ENCODE data around the gene GABPB2. TPM values are rescaled to one million over a fixed set of nuclear protein-coding genes. Genes with fewer than 3 reads are reported as not detected.

GABPB2 gene
- total and polyA plus RNA-seq, 8 donors, result 3.9 to 52.2 (median 6.6) TPM

- Histone ChIP-seq H3K27me3 (no peaks in the 10 kb centered on the region), H3K36me3 (peaks cover 22 to 52% (median 51%) of the 10 kb centered on the region in 4 donors), H3K9me3 (no peaks in the 10 kb centered on the region), H3K4me1 (peaks cover 17 to 42% (median 34%) of the 10 kb centered on the region in 4 donors), H3K4me3 (peak within 1 kb of the TSS; percentile 60 to 85 (median 76)), H3K27ac (peak within 1 kb of the TSS; percentile 73 to 90 (median 88))
- DNase-seq, result peak; percentile 98 to 99
- intact Hi-C loops (cut with DNase I; ENCODE audit: low total_unique reads), result no loop called here
- no peak for TF ChIP-seq POLR2A (IDR thresholded peaks at IDR 0.05)
- TF ChIP-seq CTCF (IDR thresholded peaks at IDR 0.05), result peak in 3 of 7 experiments; percentile 11 to 45 (median 12)
- TF ChIP-seq EP300 (IDR thresholded peaks at IDR 0.05), result peak; percentile 37
- peak; percentile 92 to 99 (median 97) for TF ChIP-seq POLR2AphosphoS5 (IDR thresholded peaks at IDR 0.05)
- 0 to 1% (median 1%) methylated on average over 38 of the region's 38 CpGs for WGBS, 5 donors
Measured at GRCh38 chr1:151165738-151166504, 95.4 kb downstream of the GABPB2 start, which contains the start of the genes LYSMD1 and SCNM1. TSS of gene LYSMD1 (minus strand) at chr1:151165902. CDS start at chr1:151165258, 644 bp downstream. TSS of gene SCNM1 (plus strand) at chr1:151166144. CDS start at chr1:151166153, 9 bp downstream.

DNA sequence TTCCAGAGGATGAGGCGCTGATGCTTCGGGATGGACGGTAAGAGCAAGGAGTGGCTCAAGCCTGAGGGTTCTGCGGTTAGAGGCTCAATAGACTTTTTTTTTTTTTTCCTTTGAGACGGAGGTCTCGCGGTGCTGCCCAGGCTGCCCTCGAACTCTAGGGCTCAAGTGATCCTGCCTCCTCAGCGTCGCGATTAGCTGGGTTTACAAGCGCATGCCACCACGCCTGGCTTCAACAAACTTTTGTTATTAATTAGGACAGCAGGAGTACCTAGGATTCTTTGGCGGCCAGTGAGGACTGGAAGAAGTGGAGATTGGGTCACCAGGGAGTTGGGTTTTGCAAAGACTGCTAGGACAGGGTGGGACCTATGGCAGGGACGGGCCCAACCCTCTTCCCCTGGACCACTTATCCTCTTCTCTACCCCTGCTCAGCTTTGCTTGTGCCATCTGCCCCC is 96.0 kb downstream of the GABPB2 start:
- Histone ChIP-seq H3K27ac (peak overlapping the region in 4 of 5 donors; percentile 82 to 90 (median 88)), H3K9me3 (no peaks in the 10 kb centered on the region), H3K4me3 (peak overlapping the region; percentile 60 to 85 (median 76)), H3K4me1 (peaks cover 17 to 42% (median 34%) of the 10 kb centered on the region in 4 donors), H3K27me3 (no peaks in the 10 kb centered on the region), H3K36me3 (peaks cover 18 to 52% (median 51%) of the 10 kb centered on the region in 4 donors)
- intact Hi-C loops (cut with DNase I; ENCODE audit: low total_unique reads), result no loop called here
- 2 to 3% (median 3%) methylated on average over 15 of the region's 15 CpGs for WGBS, 5 donors
- TF ChIP-seq POLR2AphosphoS5 (IDR thresholded peaks at IDR 0.05), result no peak
- TF ChIP-seq POLR2A (IDR thresholded peaks at IDR 0.05), result no peak
- no peak for TF ChIP-seq CTCF (IDR thresholded peaks at IDR 0.05)
- no peak for TF ChIP-seq EP300 (IDR thresholded peaks at IDR 0.05)
- DNase-seq, result peak in 1 of 2 donors; percentile 40

GRCh38 chr1:151167116-151167515 is 96.6 kb downstream of the GABPB2 start:
- no peak for DNase-seq

More at GRCh38 chr1:151167116-151167515, 96.6 kb downstream of the GABPB2 start:
- Histone ChIP-seq H3K9me3 (no peaks in the 10 kb centered on the region), H3K36me3 (peaks cover 15 to 47% (median 46%) of the 10 kb centered on the region in 4 donors), H3K4me1 (peaks cover 17 to 42% (median 34%) of the 10 kb centered on the region in 4 donors), H3K4me3 (peak overlapping the region in 3 of 4 donors; percentile 60 to 85 (median 78)), H3K27ac (peak overlapping the region in 2 of 5 donors; percentile 88 to 90), H3K27me3 (no peaks in the 10 kb centered on the region)
- intact Hi-C loops (cut with DNase I; ENCODE audit: low total_unique reads), result no loop called here
- no peak for TF ChIP-seq EP300 (IDR thresholded peaks at IDR 0.05)
- TF ChIP-seq CTCF (IDR thresholded peaks at IDR 0.05), result no peak
- TF ChIP-seq POLR2A (IDR thresholded peaks at IDR 0.05), result no peak
- no peak for TF ChIP-seq POLR2AphosphoS5 (IDR thresholded peaks at IDR 0.05)
- WGBS, 5 donors, result 81 to 88% (median 83%) methylated on average over 6 of the region's 6 CpGs

Measured in stomach (tissue), 9 donors.